H9 (cell line): Measurements from ENCODE around the gene TMEM186. TPM values are rescaled to one million over a fixed set of nuclear protein-coding genes. Genes with fewer than 3 reads are reported as not detected.

Experiments used
- DNase-seq: peaks from one replicate; pipeline ENCODE4 v3.0.0-alpha.2; 2017
- H2AFZ ChIP-seq: one replicate; pipeline ENCODE4 v1.6.1; 2013; ENCODE audit warnings: mild to moderate bottlenecking, low read length, control low read depth, moderate library complexity
- H2AK5ac ChIP-seq: 2 replicates; pipeline ENCODE4 v1.6.1; 2013; ENCODE audit warnings: low read length, control low read depth, mixed read lengths; ENCODE audit not compliant: insufficient read length
- H2BK120ac ChIP-seq: one replicate; pipeline ENCODE4 v1.6.1; 2013; ENCODE audit warnings: low read depth, mild to moderate bottlenecking, low read length, control low read depth, inconsistent platforms; ENCODE audit not compliant: poor library complexity, severe bottlenecking
- H2BK12ac ChIP-seq: 2 replicates; pipeline ENCODE4 v1.6.1; 2013; ENCODE audit warnings: low read length, control low read depth, mixed read lengths, low read depth; ENCODE audit not compliant: insufficient read length
- H2BK15ac ChIP-seq: 2 replicates; pipeline ENCODE4 v1.6.1; 2013; ENCODE audit warnings: low read depth, low read length, control low read depth
- H2BK20ac ChIP-seq: one replicate; pipeline ENCODE4 v1.6.1; 2013; ENCODE audit warnings: low read depth, mild to moderate bottlenecking, low read length, control low read depth, inconsistent platforms; ENCODE audit not compliant: poor library complexity, severe bottlenecking
- H2BK5ac ChIP-seq: 2 replicates; pipeline ENCODE4 v1.6.1; 2013; ENCODE audit warnings: low read length, control low read depth, mixed read lengths; ENCODE audit not compliant: insufficient read length
- H3K14ac ChIP-seq: 2 replicates; pipeline ENCODE4 v1.6.1; 2013; ENCODE audit warnings: low read length, control low read depth; ENCODE audit not compliant: insufficient read depth
- H3K18ac ChIP-seq: 2 replicates; pipeline ENCODE4 v1.6.1; 2013; ENCODE audit warnings: low read depth, mild to moderate bottlenecking, mixed read lengths, low read length, control low read depth; ENCODE audit not compliant: insufficient read length
- H3K23ac ChIP-seq: 2 replicates; pipeline ENCODE4 v1.6.1; 2013; ENCODE audit warnings: low read length, control low read depth, mixed read lengths, low read depth; ENCODE audit not compliant: insufficient read length
- H3K23me2 ChIP-seq: 2 replicates; pipeline ENCODE4 v1.6.1; 2013; ENCODE audit warnings: low read depth, mild to moderate bottlenecking, mixed read lengths, low read length, control low read depth; ENCODE audit not compliant: insufficient read length, poor library complexity, severe bottlenecking
- H3K27ac ChIP-seq: 2 replicates; pipeline ENCODE4 v1.5.1; 2013; ENCODE audit warnings: low read length, control low read depth, mixed read lengths, low read depth; ENCODE audit not compliant: insufficient read length
- H3K27me3 ChIP-seq: 2 replicates; pipeline ENCODE4 v1.6.1; 2013; ENCODE audit warnings: low read length, control low read depth, inconsistent platforms; ENCODE audit not compliant: insufficient read depth
- H3K4ac ChIP-seq: 2 replicates; pipeline ENCODE4 v1.6.1; 2013; ENCODE audit warnings: low read depth, mild to moderate bottlenecking, control low read depth, inconsistent platforms, low read length, moderate library complexity
- H3K4me1 ChIP-seq: 2 replicates; pipeline ENCODE4 v1.6.1; 2013; ENCODE audit warnings: low read length, control low read depth, inconsistent platforms; ENCODE audit not compliant: insufficient read depth
- H3K4me2 ChIP-seq: 2 replicates; pipeline ENCODE4 v1.6.1; 2013; ENCODE audit warnings: low read length, control low read depth, mixed read lengths; ENCODE audit not compliant: insufficient read length, insufficient read depth
- H3K56ac ChIP-seq: 2 replicates; pipeline ENCODE4 v1.6.1; 2013; ENCODE audit warnings: low read depth, mild to moderate bottlenecking, mixed read lengths, low read length, control low read depth; ENCODE audit not compliant: insufficient read length
- H3K79me1 ChIP-seq: 2 replicates; pipeline ENCODE4 v1.6.1; 2013; ENCODE audit warnings: low read depth, mild to moderate bottlenecking, moderate library complexity, low read length, control low read depth, inconsistent platforms; ENCODE audit not compliant: insufficient read depth, poor library complexity, severe bottlenecking
- H3K79me2 ChIP-seq: 2 replicates; pipeline ENCODE4 v1.6.1; 2013; ENCODE audit warnings: low read length, control low read depth, inconsistent platforms; ENCODE audit not compliant: insufficient read depth
- H3K9ac ChIP-seq: 2 replicates; pipeline ENCODE4 v1.6.1; 2013; ENCODE audit warnings: low read length, control low read depth, mixed read lengths; ENCODE audit not compliant: insufficient read length; ENCODE audit errors: extremely low read depth
- H3K9me3 ChIP-seq: one replicate; pipeline ENCODE4 v1.6.1; 2013; ENCODE audit warnings: low read depth, low read length, inconsistent platforms; ENCODE audit not compliant: control insufficient read depth
- H3T11ph ChIP-seq: one replicate; pipeline ENCODE4 v1.6.1; 2013; ENCODE audit warnings: mild to moderate bottlenecking, low read length, control low read depth, inconsistent platforms
- H4K20me1 ChIP-seq: one replicate; pipeline ENCODE4 v1.6.1; 2013; ENCODE audit not compliant: control insufficient read depth, insufficient read length, insufficient read depth
- H4K5ac ChIP-seq: 2 replicates; pipeline ENCODE4 v1.6.1; 2013; ENCODE audit warnings: low read depth, mild to moderate bottlenecking, mixed read lengths, low read length, control low read depth; ENCODE audit not compliant: insufficient read length
- H4K8ac ChIP-seq: replicated peaks from 2 replicates; pipeline ENCODE4 v1.6.1; 2013; ENCODE audit warnings: low read length, control low read depth, mixed read lengths, low read depth; ENCODE audit not compliant: insufficient read length
- H4K91ac ChIP-seq: 2 replicates; pipeline ENCODE4 v1.6.1; 2013; ENCODE audit warnings: low read depth, mild to moderate bottlenecking, moderate library complexity, mixed read lengths, low read length, control low read depth; ENCODE audit not compliant: insufficient read length
- H3K27ac Mint-ChIP-seq, 3 experiments: 2 replicates in 2 of 3; 3 replicates in 1 of 3; pipeline ENCODE4 v1.8.0; 2020 to 2021; ENCODE audit warnings: mixed read lengths in 3 of 3, mild to moderate bottlenecking in 1 of 3, moderate library complexity in 1 of 3
- H3K27me3 Mint-ChIP-seq: 2 replicates; pipeline ENCODE4 v1.8.0; 2021; ENCODE audit warnings: low read depth, mild to moderate bottlenecking, moderate library complexity, mixed read lengths
- H3K36me3 Mint-ChIP-seq, 3 experiments: 2 replicates in 2 of 3; 3 replicates in 1 of 3; pipeline ENCODE4 v1.8.0; 2020 to 2021; ENCODE audit warnings: low read depth in 3 of 3, mixed read lengths in 3 of 3; ENCODE audit not compliant: insufficient read depth in 1 of 3
- H3K4me1 Mint-ChIP-seq, 2 experiments: 2 replicates each; pipeline ENCODE4 v1.8.0; 2020; ENCODE audit warnings: mixed read lengths in 2 of 2
- H3K4me3 Mint-ChIP-seq, 2 experiments: 2 replicates in 1 of 2; 3 replicates in 1 of 2; pipeline ENCODE4 v1.8.0; 2020 to 2021; ENCODE audit warnings: mild to moderate bottlenecking in 2 of 2, mixed read lengths in 2 of 2, moderate library complexity in 1 of 2
- H3K9me3 Mint-ChIP-seq, 2 experiments: 2 replicates in 1 of 2; 3 replicates in 1 of 2; pipeline ENCODE4 v1.8.0; 2020; ENCODE audit warnings: mild to moderate bottlenecking in 2 of 2, mixed read lengths in 2 of 2, moderate library complexity in 1 of 2
- CTCF ChIP-seq: fragments of 200-600 bp; sonication (generic); conservative IDR thresholded peaks from 3 replicates; pipeline ENCODE4 v1.8.0; 2021; ENCODE audit warnings: antibody characterized with exemption, mild to moderate bottlenecking
- WGBS: extraction: QIAGEN DNeasy Blood & Tissue Kit; methylation state at CpG from one replicate; pipeline ENCODE4 v1.1.7; 2013; ENCODE audit warnings: missing lambda C conversion rate, low lambda C conversion rate, mixed read lengths; ENCODE audit not compliant: insufficient read length; ENCODE audit errors: extremely low coverage; 5-methylcytosine and 5-hydroxymethylcytosine counted together
- total RNA-seq: library from RNA; stranded (reverse); gene quantifications from 2 replicates; pipeline ENCODE4 v1.2.1, GENCODE V29; 2021

Gene TMEM186
- total RNA-seq, 1 experiment from 2014 or later: 9.6 TPM

GRCh38 chr16:8782673-8783072, 14.8 kb downstream of the TMEM186 start:
- Histone ChIP-seq H3K9me3 (no peaks in the 10 kb centered on the region), H4K5ac (no peak overlapping the region), H3K4me1 (no peaks in the 10 kb centered on the region), H2BK5ac (no peak overlapping the region), H3K23ac (no peak overlapping the region), H3K27me3 (no peaks in the 10 kb centered on the region), H3K79me2 (no peaks in the 10 kb centered on the region), H4K20me1 (no peaks in the 10 kb centered on the region), H2BK12ac (no peak overlapping the region), H2BK120ac (no peak overlapping the region), H3K56ac (no peak overlapping the region), H2AK5ac (no peak overlapping the region), H2BK20ac (no peak overlapping the region), H3K4ac (no peak overlapping the region), H3K14ac (no peak overlapping the region), H3K9ac (no peak overlapping the region), H2BK15ac (no peak overlapping the region), H3K4me2 (no peak overlapping the region), H3K79me1 (no peaks in the 10 kb centered on the region), H3T11ph (no peak overlapping the region), H3K18ac (no peak overlapping the region), H3K27ac (no peak overlapping the region), H4K91ac (no peak overlapping the region), H3K23me2 (no peaks in the 10 kb centered on the region), H2AFZ (no peak overlapping the region), H4K8ac (no peak overlapping the region)
- Mint-ChIP-seq H3K4me3 (no peak overlapping the region), H3K4me1 (no peaks in the 10 kb centered on the region), H3K36me3 (no peaks in the 10 kb centered on the region; a peak in 1 of 7 replicates), H3K27ac (no peak overlapping the region), H3K9me3 (no peaks in the 10 kb centered on the region), H3K27me3 (peaks cover 4% of the 10 kb centered on the region; the same call in 1 of the 2 replicates)
- no peak for DNase-seq
- TF ChIP-seq CTCF: no peak
- WGBS: no CpG with 5 or more reads among the region's 6 CpGs
